ENCODE results near the gene MICALL1.

MICALL1 gene

GRCh38 chr22:37906364-37907008, 389 bp downstream of the MICALL1 start:
- no peak for DNase-seq (ENCODE audit: low spot score)

DNA sequence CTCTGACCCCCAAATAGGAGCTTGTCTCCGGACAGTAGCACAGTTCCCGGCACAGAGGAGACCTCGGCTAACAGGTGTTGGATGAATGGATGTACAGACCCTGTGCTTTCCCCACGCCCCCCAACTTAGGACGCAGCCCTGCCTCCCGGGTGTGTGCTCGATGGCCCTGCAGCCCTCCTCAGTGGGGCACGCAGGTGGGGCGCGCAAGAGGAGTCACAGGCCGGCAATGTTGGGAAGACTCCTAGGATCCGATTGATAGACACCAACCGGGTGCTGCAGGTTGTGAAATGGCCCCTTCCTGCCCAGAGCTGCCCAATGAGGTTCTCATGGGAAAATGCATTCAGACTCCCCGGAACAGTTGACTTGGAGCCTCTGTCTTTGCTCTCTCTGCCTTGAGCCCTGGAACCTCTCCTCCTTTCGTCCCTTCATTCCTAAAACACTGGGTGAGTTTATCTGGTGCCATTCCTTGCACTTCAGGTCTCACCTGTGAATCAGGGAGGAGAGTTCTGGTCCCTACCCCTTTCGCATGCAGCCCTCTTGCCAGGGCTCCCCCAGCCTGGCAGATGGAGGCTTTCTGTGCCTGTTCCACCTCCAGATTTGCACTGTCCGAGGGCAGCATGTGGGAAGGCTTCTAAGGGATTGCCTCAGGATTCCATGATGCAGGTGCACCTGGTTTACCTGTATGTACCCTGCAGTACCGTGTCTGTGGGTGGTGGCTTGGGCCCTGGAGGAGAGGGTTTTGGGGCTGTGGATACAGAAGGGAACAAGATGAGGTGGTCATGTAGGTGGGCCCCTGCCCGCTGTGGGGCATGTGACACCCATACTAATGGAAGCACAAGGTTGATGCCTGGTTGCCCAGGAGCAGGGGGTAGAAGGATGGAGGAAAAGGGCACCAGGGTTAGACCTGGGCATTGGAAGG, 1.2 kb downstream of the MICALL1 start:
- no peak for DNase-seq (ENCODE audit: low spot score)

DNA sequence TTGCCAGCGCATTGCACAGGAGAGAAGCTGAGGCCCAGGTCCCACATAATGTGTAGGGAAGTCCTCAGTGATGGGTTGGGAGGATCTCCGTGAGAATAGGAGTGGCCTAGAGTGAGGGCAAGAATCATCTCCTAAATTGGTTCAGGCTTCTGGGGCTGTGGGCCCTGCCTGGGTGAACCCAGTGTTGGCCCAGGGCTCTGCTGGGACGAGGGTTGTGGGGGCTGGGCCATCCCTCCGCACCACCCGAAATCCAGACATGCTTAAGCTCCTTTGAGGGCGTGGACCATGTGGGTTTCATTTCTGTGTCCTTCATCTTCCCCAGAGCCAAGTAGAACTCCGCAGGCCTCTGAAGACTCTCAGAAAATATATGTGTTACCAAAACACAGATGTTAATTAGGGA, 3.7 kb downstream of the MICALL1 start:
- no peak for DNase-seq (ENCODE audit: low spot score)

DNA sequence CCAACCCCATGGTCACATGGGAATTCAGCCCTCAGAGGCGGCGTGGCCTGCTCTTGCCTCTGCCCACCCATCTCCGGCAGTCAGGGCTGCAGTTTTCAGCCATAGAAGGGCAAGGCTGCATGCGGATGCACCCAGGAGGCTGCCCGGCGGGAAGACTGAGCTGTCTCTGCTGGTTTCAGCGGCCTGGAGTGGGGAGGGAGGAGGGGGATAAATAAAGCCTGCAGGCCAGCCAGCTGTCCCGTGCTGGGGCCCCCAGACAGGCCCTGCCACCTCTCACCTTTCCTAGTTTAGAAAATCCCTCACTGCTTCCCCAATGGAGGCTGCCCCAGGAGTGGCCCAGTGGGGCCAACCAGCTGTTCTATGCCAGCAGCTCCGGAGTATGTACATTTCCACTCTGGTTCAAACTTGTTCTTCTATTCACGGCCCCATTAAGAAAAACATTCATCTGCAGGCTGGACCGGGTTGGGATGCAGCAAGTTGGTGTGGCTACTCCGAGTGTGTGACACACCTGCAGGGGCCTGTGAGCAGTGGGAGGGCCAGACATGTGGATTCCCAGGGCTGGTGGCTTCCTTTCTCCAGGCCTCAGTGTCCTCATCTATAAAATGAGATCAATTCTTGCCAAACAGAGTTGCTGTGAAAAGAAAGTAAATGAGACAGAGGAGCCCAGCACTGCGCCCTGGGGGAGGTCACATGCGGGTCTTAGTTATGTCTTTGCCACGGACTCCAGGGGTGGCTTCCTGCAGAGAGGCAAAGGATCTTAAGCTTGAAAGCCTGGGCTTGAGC, 5.0 kb downstream of the MICALL1 start:
- DNase-seq (ENCODE audit: low spot score) = no peak

GRCh38 chr22:37911697-37912096, 5.6 kb downstream of the MICALL1 start:
- DNase-seq (ENCODE audit: low spot score) = no peak

- DNase-seq (ENCODE audit: low spot score) = no peak
These were observed 6.1 kb downstream of the MICALL1 start for GRCh38 chr22:37912171-37912570.

DNA sequence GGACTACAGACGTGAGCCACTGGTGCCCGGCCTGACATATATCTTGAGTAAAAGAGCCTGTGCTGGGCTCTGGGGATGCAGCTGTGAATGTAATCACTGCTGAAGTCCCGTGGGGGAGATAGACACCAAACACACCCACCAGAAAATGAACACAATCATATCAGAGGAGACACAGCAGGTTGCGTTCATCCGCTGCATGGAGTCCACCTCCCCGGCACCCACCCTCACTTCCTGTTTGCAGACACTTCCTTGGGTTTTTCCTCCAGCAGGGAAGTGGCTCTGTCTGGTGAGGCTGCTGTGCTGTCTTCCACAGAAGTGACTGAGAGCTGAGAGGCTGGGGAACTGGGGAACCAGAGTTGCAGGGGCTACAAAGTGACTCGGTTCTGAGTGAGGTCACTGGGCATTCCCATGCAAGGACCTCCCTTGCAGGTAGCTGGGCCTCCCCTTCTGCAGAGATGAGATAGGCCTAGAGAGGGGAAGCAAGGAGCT, 7.2 kb downstream of the MICALL1 start:
- DNase-seq (ENCODE audit: low spot score) = no peak

GRCh38 chr22:37916311-37916710, 10.2 kb downstream of the MICALL1 start:
- no peak for DNase-seq (ENCODE audit: low spot score)

DNA sequence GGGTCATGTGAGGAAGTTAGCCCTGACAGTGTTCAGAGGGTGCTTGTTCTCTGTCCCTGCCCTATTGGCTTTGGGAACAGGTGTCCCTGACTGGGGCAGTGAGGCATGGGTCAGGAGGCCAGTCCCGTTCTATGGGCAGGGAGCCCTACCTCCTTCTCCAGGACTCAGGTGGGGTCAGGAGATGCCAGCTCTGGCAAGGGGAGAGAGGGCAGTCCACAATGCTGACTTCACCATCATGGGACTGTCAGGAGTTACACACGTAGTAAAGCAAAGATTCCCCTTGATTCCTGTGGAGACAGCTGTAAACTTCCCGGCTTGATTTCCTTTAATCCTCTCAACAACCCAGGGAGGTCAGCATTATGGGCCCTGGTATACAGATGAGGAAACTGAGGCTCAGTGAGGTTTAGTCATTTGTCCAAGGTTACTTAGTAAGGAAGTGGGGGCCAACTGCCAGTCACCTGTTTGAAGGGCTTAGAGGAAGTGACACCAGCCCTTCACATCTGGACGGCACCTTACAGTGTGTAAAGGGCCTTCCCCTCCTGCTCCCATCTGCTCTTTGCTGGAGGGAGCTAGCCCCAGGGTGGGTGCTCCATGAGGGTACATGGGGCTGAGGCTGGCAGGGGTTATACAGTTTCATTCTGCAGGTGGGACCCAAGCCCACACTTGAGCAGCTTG, 11.9 kb downstream of the MICALL1 start:
- DNase-seq (ENCODE audit: low spot score) = no peak

- DNase-seq (ENCODE audit: low spot score) = no peak
These were observed 12.6 kb downstream of the MICALL1 start for GRCh38 chr22:37918580-37919270.

GRCh38 chr22:37920126-37920525, 14.0 kb downstream of the MICALL1 start:
- no peak for DNase-seq (ENCODE audit: low spot score)

DNA sequence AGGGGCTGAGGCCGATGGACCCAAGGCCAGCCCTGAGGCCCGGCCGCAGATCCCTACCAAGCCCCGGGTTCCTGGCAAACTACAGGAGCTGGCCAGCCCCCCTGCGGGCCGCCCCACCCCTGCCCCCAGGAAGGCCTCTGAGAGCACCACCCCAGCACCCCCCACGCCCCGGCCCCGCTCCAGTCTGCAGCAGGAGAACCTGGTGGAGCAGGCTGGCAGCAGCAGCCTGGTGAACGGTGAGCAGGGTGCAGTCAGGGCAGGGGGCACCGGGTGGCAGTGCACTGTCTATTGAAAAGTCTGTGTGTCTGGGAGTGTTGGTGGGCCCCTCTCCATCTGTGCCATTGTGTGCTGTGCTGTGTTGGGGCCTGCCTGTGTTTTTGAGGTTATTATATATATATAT, 16.1 kb downstream of the MICALL1 start:
- DNase-seq (ENCODE audit: low spot score) = peak; percentile 75

- no peak for DNase-seq (ENCODE audit: low spot score)
These were observed 17.8 kb downstream of the MICALL1 start for GRCh38 chr22:37923927-37924326.

- DNase-seq (ENCODE audit: low spot score) = no peak
These were observed 18.4 kb downstream of the MICALL1 start for GRCh38 chr22:37924386-37925065.

GRCh38 chr22:37925330-37925729, 19.2 kb downstream of the MICALL1 start:
- DNase-seq (ENCODE audit: low spot score) = no peak

DNA sequence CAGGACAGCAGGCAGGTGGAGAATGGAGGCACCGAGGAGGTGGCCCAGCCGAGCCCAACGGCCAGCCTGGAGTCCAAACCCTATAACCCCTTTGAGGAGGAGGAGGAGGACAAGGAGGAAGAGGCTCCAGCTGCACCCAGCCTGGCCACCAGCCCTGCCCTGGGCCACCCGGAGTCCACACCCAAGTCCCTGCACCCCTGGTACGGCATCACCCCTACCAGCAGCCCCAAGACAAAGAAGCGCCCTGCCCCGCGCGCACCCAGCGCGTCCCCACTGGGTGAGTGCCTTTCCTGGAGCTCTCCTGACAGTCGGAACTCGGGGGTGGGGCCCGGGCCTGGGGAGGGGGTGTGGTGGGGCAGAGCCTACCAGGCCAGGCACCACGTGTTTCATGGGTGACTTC, 19.7 kb downstream of the MICALL1 start:
- DNase-seq (ENCODE audit: low spot score) = no peak

- no peak for DNase-seq (ENCODE audit: low spot score)
These were observed 20.3 kb downstream of the MICALL1 start for GRCh38 chr22:37926358-37926757.

- DNase-seq (ENCODE audit: low spot score) = no peak
These were observed 20.9 kb downstream of the MICALL1 start for GRCh38 chr22:37926771-37927636.

- no peak for DNase-seq (ENCODE audit: low spot score)
These were observed 21.5 kb downstream of the MICALL1 start for GRCh38 chr22:37927637-37927936.

DNA sequence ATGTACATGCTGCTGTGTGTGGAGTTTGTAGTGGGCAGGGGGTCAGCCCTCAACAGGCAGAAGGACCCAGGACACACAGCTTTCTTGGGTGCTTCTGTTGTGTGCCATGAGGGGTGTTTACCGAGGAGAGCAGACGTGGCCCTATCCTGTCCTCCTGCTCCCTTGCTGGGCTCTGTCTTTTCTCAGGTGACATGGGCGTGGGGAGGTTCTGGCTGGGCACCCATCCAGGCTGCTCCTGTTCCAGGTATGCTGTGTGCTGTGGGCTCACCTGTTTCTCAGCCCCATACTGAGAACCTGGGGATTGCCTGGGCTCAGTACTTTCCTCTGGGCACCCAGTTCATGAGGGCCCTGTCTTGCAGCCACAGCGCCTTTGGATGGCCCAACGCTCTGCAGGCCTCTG, 23.3 kb downstream of the MICALL1 start:
- DNase-seq (ENCODE audit: low spot score) = no peak

Measured in D341Med (cell line).